OCI-LY7 (cell line): ENCODE measurements around the gene SCN1B.

ENCODE experiments used
- CTCF ChIP-seq: fragments of 200-600 bp; sonication (generic); conservative IDR thresholded peaks from 2 replicates; pipeline ENCODE4 v1.5.1; 2014; ENCODE audit warnings: mild to moderate bottlenecking, antibody characterized with exemption, low read length, moderate library complexity, mixed read lengths
- EZH2phosphoT487 ChIP-seq: fragments of 200-600 bp; sonication (generic); IDR thresholded peaks from 2 replicates; pipeline ENCODE4 v1.6.1; 2018; ENCODE audit warnings: low read depth, borderline replicate concordance, mild to moderate bottlenecking, mixed run types, antibody characterized with exemption, low read length, moderate library complexity, mixed read lengths

DNA sequence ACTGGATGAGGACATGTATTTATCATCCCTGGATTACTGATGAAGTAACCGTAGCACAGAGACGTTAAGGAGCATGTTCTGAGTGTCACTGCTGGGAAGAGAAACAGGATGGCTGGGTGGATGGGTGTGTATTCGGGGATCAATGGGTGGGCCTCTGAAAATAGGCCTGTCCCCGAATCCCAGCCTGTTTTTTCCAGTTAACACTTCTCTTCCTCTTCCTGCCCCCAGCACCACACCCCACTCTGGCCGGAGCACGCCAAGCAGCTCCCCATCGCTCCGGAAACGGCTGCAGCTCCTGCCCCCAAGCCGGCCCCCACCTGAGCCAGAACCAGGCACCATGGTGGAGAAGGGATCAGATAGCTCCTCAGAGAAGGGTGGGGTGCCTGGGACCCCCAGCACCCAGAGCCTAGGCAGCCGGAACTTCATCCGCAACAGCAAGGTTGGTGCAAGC lies 21.4 kb upstream of the SCN1B start:
- no peak for TF ChIP-seq CTCF
- TF ChIP-seq EZH2phosphoT487 = no peak
